22Rv1 (cell line): ENCODE data around the gene APC.

Source experiments
- CTCF ChIP-seq: fragments of 450-650 bp; IDR thresholded peaks from 2 replicates; pipeline ENCODE4 v1.5.1; 2017; ENCODE audit warnings: mild to moderate bottlenecking
- ZFX ChIP-seq: fragments of 450-650 bp; IDR thresholded peaks from 2 replicates; pipeline ENCODE4 v1.6.1; 2017; ENCODE audit warnings: antibody characterized with exemption, borderline replicate concordance

GRCh38 chr5:112689155-112689909, 48.4 kb upstream of the APC start:
- TF ChIP-seq CTCF (no peak), ZFX (no peak)
